Smooth muscle cell of trachea (primary cell): ENCODE data around the gene MS4A6E. TPM values are rescaled to one million over a fixed set of nuclear protein-coding genes. Genes with fewer than 3 reads are reported as not detected.

ENCODE experiments used
- total RNA-seq: library from RNA; depleted of rRNA; stranded (reverse); fragments of >200 nt; gene quantifications from 2 replicates; pipeline ENCODE4 v1.2.1, GENCODE V29; 2014

The MS4A6E gene
- total RNA-seq, result not detected in 2 replicates

GRCh38 chr11:60326955-60327354 lies at the start of gene MS4A6E:
Gene MS4A6E, plus strand, starts transcription at chr11:60327255. Its CDS starts 7,641 bp downstream, at chr11:60334896.

GRCh38 chr11:60280412-60280811 lies 46.6 kb upstream of the MS4A6E start, which contains the start of gene MS4A4A:
Gene MS4A4A, plus strand, starts transcription at chr11:60280666. Its CDS starts 10 bp downstream, at chr11:60280676.

DNA sequence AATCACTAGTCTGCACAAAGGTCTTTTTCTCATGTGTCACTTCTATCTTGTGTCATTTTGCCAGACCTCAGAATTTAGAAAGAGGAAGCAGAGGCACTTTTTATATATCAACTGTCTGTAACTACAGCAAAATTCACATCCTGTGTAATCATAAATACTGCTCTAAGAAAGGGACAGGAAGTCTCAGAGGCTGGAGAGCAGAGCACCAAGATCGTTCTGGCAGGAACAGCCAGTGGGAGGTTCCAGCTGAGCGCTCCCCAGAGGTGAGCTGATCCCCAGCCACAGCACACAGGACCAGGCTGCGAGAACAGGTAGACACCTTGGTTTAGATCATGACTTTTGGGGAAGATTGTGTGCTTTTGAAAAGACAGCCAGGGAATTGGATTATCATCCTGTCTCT lies 51.3 kb downstream of the MS4A6E start, which contains the start of gene MS4A7:
Gene MS4A7 (plus strand): TSS at position 179 of the 400 bp plus-strand sequence. CDS start 4,610 bp downstream, outside the sequence.

Other genes with a start within 250 kb of the MS4A6E start
- gene MS4A2, start 238.6 kb upstream of the MS4A6E start, total RNA-seq, result not detected in 2 replicates
- 0.15 TPM in 1 of 2 replicates, not detected in the other for gene MS4A6A, start 144.2 kb upstream of the MS4A6E start, total RNA-seq
- not detected in 2 replicates for gene MS4A4E, start 84.1 kb upstream of the MS4A6E start, total RNA-seq
- under 0.01 TPM in 1 of 2 replicates, not detected in the other for gene MS4A4A, start 46.6 kb upstream of the MS4A6E start, total RNA-seq
- not detected in 2 replicates for gene MS4A7, start 51.3 kb downstream of the MS4A6E start, total RNA-seq
- gene MS4A14, start 69.2 kb downstream of the MS4A6E start, total RNA-seq, result not detected in 2 replicates
- not detected in 2 replicates for gene MS4A5, start 102.3 kb downstream of the MS4A6E start, total RNA-seq
- gene MS4A1, start 128.6 kb downstream of the MS4A6E start, total RNA-seq, result not detected in 2 replicates
- gene MS4A12, start 165.5 kb downstream of the MS4A6E start, total RNA-seq, result not detected in 2 replicates
- gene MS4A13, start 188.1 kb downstream of the MS4A6E start, total RNA-seq, result not detected in 2 replicates